Thyroid gland (tissue), 4 donors: ENCODE results near the gene MAP3K7CL.

Source experiments
- POLR2A ChIP-seq, 2 donors: fragments of 450-650 bp; IDR thresholded peaks; one replicate each; pipeline ENCODE4 v1.6.1; 2017; ENCODE audit warnings: antibody characterized with exemption in 2 of 2, mild to moderate bottlenecking in 2 of 2, moderate library complexity in 1 of 2
- TF ChIP-seq, protein P1 (sequence below), 6 experiments: fragments of 200-600 bp in 3 of 6; fragments of 450-650 bp in 3 of 6; sonication (generic) in 3 of 6; IDR thresholded peaks; one replicate each; pipeline ENCODE4 v1.5.1; 2016 to 2019; ENCODE audit warnings: antibody characterized with exemption in 6 of 6, mild to moderate bottlenecking in 2 of 6, inconsistent platforms in 1 of 6, moderate library complexity in 1 of 6

DNA sequence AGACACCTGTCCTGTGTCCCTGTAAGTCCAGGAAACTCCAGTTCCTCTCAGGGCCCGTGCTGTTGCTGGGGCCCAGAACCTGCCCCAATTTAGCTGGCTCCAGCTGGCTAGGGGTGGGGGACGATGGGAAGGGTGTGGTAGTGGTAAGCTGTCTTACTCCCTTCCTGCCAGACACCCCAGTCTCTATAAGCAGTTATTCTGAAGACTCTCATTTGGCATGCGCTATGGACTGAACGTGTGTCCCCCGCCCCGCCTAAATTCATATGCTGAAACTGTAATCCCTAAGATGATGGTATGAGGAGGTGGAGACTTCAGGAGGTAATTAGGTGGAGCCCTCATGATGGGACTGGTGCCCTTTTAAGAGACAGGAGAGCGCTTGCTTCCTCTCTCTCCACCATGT, 82.0 kb downstream of the MAP3K7CL start:
- no peak for TF ChIP-seq POLR2A (IDR thresholded peaks at IDR 0.05)
- TF ChIP-seq, protein P1, sequence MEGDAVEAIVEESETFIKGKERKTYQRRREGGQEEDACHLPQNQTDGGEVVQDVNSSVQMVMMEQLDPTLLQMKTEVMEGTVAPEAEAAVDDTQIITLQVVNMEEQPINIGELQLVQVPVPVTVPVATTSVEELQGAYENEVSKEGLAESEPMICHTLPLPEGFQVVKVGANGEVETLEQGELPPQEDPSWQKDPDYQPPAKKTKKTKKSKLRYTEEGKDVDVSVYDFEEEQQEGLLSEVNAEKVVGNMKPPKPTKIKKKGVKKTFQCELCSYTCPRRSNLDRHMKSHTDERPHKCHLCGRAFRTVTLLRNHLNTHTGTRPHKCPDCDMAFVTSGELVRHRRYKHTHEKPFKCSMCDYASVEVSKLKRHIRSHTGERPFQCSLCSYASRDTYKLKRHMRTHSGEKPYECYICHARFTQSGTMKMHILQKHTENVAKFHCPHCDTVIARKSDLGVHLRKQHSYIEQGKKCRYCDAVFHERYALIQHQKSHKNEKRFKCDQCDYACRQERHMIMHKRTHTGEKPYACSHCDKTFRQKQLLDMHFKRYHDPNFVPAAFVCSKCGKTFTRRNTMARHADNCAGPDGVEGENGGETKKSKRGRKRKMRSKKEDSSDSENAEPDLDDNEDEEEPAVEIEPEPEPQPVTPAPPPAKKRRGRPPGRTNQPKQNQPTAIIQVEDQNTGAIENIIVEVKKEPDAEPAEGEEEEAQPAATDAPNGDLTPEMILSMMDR (IDR thresholded peaks at IDR 0.05): no peak
